Smooth muscle cell (in vitro differentiated cells): ENCODE results near the gene PPT2. TPM values are rescaled to one million over a fixed set of nuclear protein-coding genes. Genes with fewer than 3 reads are reported as not detected.

Source experiments
- DNase-seq: peaks from one replicate; lab custom pipeline; 2025; ENCODE audit not compliant: unreplicated experiment; lab: John Stamatoyannopoulos, UW
- H2AFZ ChIP-seq: fragments of 200-600 bp; sonication (generic); 2 replicates; pipeline ENCODE4 v1.6.0; 2016; ENCODE audit warnings: antibody characterized with exemption, low read depth, mild to moderate bottlenecking
- H3F3A ChIP-seq: fragments of 200-600 bp; sonication (generic); 2 replicates; pipeline ENCODE4 v1.6.0; 2017; ENCODE audit warnings: antibody characterized with exemption, low read depth
- H3K27ac ChIP-seq: fragments of 200-600 bp; sonication (generic); 2 replicates; pipeline ENCODE4 v1.5.1; 2016; ENCODE audit warnings: low read depth, mild to moderate bottlenecking
- H3K27me3 ChIP-seq: fragments of 200-600 bp; sonication (generic); 2 replicates; pipeline ENCODE4 v1.6.1; 2016; ENCODE audit warnings: low read depth, mild to moderate bottlenecking
- H3K36me3 ChIP-seq: fragments of 200-600 bp; sonication (generic); 2 replicates; pipeline ENCODE4 v1.5.1; 2016; ENCODE audit warnings: low read depth
- H3K4me1 ChIP-seq: fragments of 200-600 bp; sonication (generic); 2 replicates; pipeline ENCODE4 v1.5.1; 2016; ENCODE audit warnings: low read depth
- H3K4me2 ChIP-seq: fragments of 200-600 bp; sonication (generic); 2 replicates; pipeline ENCODE4 v1.6.0; 2016; ENCODE audit warnings: mild to moderate bottlenecking
- H3K4me3 ChIP-seq: fragments of 200-600 bp; sonication (generic); 2 replicates; pipeline ENCODE4 v1.5.1; 2016; ENCODE audit warnings: mild to moderate bottlenecking
- H3K79me2 ChIP-seq: fragments of 200-600 bp; sonication (generic); 2 replicates; pipeline ENCODE4 v1.6.0; 2016; ENCODE audit warnings: low read depth, mild to moderate bottlenecking
- H3K9ac ChIP-seq: fragments of 200-600 bp; sonication (generic); 2 replicates; pipeline ENCODE4 v1.6.0; 2016; ENCODE audit warnings: low read depth
- H3K9me3 ChIP-seq: fragments of 200-600 bp; sonication (generic); replicated peaks from 2 replicates; pipeline ENCODE4 v1.5.1; 2016; ENCODE audit warnings: low read depth
- H4K20me1 ChIP-seq: fragments of 200-600 bp; sonication (generic); 2 replicates; pipeline ENCODE4 v1.6.0; 2016; ENCODE audit warnings: low read depth
- WGBS: methylation state at CpG from one replicate; pipeline ENCODE4 v1.1.7; 2016; ENCODE audit warnings: low lambda C conversion rate; 5-methylcytosine and 5-hydroxymethylcytosine counted together
- polyA plus RNA-seq: library from polyadenylated mRNA; unstranded; fragments of >200 nt; fragmentation: Nextera tagmentation; extraction: Ambion mirVana; gene quantifications from 2 replicates; pipeline ENCODE4 v1.2.1, GENCODE V29; 2016
- total RNA-seq: library from RNA; depleted of rRNA; stranded (reverse); fragments of >200 nt; gene quantifications from 2 replicates; pipeline ENCODE4 v1.2.3, GENCODE V29; 2014
- TF ChIP-seq, protein P1 (sequence below): fragments of 200-600 bp; sonication (generic); IDR thresholded peaks from 2 replicates; pipeline ENCODE4 v1.5.1; 2017; ENCODE audit warnings: borderline replicate concordance, mild to moderate bottlenecking, antibody characterized with exemption; ENCODE audit not compliant: insufficient read depth, poor library complexity, severe bottlenecking

Gene PPT2
- total and polyA plus RNA-seq, 2 experiments from 2014 or later, result 15.7 to 17.5 TPM

GRCh38 chr6:32149092-32149755, 4.7 kb upstream of the PPT2 start:
- Histone ChIP-seq H3K27me3 (peaks cover 26% of the 10 kb centered on the region), H2AFZ (no peak overlapping the region), H3K4me1 (peaks cover 12% of the 10 kb centered on the region), H3K36me3 (no peaks in the 10 kb centered on the region), H3K4me3 (peak overlapping the region; percentile 32), H3K27ac (no peak overlapping the region), H3K79me2 (no peaks in the 10 kb centered on the region), H3K9ac (no peak overlapping the region), H3K9me3 (no peaks in the 10 kb centered on the region), H3K4me2 (peak overlapping the region; percentile 52), H3F3A (no peaks in the 10 kb centered on the region), H4K20me1 (no peaks in the 10 kb centered on the region)
- WGBS, result 55% methylated on average over 47 of the region's 47 CpGs
- no peak for DNase-seq
- TF ChIP-seq, protein P1, sequence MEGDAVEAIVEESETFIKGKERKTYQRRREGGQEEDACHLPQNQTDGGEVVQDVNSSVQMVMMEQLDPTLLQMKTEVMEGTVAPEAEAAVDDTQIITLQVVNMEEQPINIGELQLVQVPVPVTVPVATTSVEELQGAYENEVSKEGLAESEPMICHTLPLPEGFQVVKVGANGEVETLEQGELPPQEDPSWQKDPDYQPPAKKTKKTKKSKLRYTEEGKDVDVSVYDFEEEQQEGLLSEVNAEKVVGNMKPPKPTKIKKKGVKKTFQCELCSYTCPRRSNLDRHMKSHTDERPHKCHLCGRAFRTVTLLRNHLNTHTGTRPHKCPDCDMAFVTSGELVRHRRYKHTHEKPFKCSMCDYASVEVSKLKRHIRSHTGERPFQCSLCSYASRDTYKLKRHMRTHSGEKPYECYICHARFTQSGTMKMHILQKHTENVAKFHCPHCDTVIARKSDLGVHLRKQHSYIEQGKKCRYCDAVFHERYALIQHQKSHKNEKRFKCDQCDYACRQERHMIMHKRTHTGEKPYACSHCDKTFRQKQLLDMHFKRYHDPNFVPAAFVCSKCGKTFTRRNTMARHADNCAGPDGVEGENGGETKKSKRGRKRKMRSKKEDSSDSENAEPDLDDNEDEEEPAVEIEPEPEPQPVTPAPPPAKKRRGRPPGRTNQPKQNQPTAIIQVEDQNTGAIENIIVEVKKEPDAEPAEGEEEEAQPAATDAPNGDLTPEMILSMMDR, result no peak

- no peak overlapping the region for H3K27ac ChIP-seq
- H3K4me2 ChIP-seq, result peak overlapping the region; percentile 90
- 24% methylated on average over 37 of the region's 55 CpGs for WGBS
- peaks cover 26% of the 10 kb centered on the region for H3K27me3 ChIP-seq
- H4K20me1 ChIP-seq, result no peaks in the 10 kb centered on the region
- peaks cover 17% of the 10 kb centered on the region for H3K4me1 ChIP-seq
- H3K9me3 ChIP-seq, result no peaks in the 10 kb centered on the region
- H3K79me2 ChIP-seq, result peaks cover 9% of the 10 kb centered on the region
- H2AFZ ChIP-seq, result no peak overlapping the region
- no peak overlapping the region for H3K9ac ChIP-seq
- no peaks in the 10 kb centered on the region for H3K36me3 ChIP-seq
- DNase-seq, result no peak
- TF ChIP-seq, protein P1, result no peak
- peak overlapping the region; percentile 27 for H3K4me3 ChIP-seq
- no peaks in the 10 kb centered on the region for H3F3A ChIP-seq
Observed at GRCh38 chr6:32149932-32150870, 3.7 kb upstream of the PPT2 start.

GRCh38 chr6:32151181-32151862, 2.6 kb upstream of the PPT2 start:
- no peak overlapping the region for H3K9ac ChIP-seq

More at GRCh38 chr6:32151181-32151862, 2.6 kb upstream of the PPT2 start:
- Histone ChIP-seq H3K27ac (no peak overlapping the region), H3K27me3 (peaks cover 26% of the 10 kb centered on the region), H3K4me2 (peak overlapping the region; percentile 90), H4K20me1 (no peaks in the 10 kb centered on the region), H3K4me1 (peaks cover 18% of the 10 kb centered on the region), H2AFZ (no peak overlapping the region), H3K4me3 (peak overlapping the region; percentile 85), H3K79me2 (peaks cover 10% of the 10 kb centered on the region), H3K36me3 (no peaks in the 10 kb centered on the region), H3K9me3 (no peaks in the 10 kb centered on the region), H3F3A (no peaks in the 10 kb centered on the region)
- TF ChIP-seq, protein P1, result no peak
- WGBS, result 46% methylated on average over 5 of the region's 8 CpGs
- DNase-seq, result no peak
